ENCODE measurements around the gene MND1. TPM values are rescaled to one million over a fixed set of nuclear protein-coding genes. Genes with fewer than 3 reads are reported as not detected.

MND1 gene
- polyA plus RNA-seq, 4 donors: 3.8 to 9.3 (median 7.2) TPM; not detected in 1

DNA sequence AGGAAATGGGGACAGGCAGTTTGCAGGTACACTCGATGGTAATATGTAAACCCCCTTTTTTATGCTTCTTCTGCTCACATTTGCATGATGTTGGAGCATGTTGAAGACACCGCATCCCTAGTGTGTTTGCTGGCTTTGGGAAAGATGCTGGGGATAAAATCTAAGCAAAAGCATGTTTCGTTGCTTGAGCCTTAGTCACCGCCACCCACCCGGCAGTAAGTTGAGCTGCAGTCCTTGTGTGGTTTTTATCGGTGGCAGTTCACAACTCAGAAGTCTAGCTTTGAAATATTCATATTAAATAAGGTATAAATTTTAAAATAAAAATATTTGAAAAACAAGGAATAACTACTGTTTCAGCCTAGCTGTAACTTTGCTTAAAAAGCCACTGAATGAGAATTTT, 21.7 kb upstream of the MND1 start:
- 72 to 83% (median 80%) methylated on average over 6 of the region's 6 CpGs for WGBS, 3 donors
- Histone ChIP-seq H3K27ac (ENCODE audit: low read depth in 1 of 3, low read length in 2 of 3) (no peak overlapping the region), H3K27me3 (ENCODE audit: control insufficient read depth in 3 of 3, insufficient read depth in 3 of 3, low read length in 3 of 3) (no peaks in the 10 kb centered on the region), H3K36me3 (ENCODE audit: control insufficient read depth in 3 of 3, insufficient read depth in 2 of 3, low read depth in 1 of 3, low read length in 3 of 3) (peaks cover 4 to 35% (median 7%) of the 10 kb centered on the region in 3 donors), H3K9me3 (ENCODE audit: control insufficient read depth in 2 of 2, insufficient read depth in 1 of 2, low read depth in 1 of 2, low read length in 1 of 2) (no peaks in the 10 kb centered on the region), H3K4me3 (ENCODE audit: low read depth in 1 of 3, low read length in 3 of 3) (no peak overlapping the region), H3K4me1 (ENCODE audit: control insufficient read depth in 3 of 3, insufficient read depth in 2 of 3, low read depth in 1 of 3, low read length in 2 of 3) (peaks cover 0 to 5% (median 0%) of the 10 kb centered on the region in 3 donors)
- DNase-seq (no peak), FAIRE-seq (no peak)

DNA sequence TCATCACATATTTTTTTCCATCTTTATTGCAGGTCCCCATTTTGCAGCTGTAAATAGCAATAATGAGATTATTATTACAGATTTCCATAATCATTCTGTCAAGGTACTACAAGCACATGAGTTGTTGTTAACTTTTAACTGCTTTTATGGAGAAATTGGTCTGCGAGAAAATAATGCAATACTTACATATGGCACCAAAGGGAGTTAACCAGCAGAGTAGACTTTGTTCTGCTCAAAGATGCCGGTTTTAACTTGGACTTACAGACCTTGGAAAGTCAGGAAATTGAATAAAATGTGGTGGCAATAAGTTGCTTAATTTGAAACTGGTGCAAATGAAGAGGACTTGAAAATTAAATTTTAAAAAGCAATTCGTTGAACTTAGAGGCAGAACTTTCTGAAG, 20.4 kb upstream of the MND1 start:
- peaks cover 4 to 35% (median 11%) of the 10 kb centered on the region in 3 donors for H3K36me3 ChIP-seq (ENCODE audit: control insufficient read depth in 3 of 3, insufficient read depth in 2 of 3, low read depth in 1 of 3, low read length in 3 of 3)
- WGBS, 3 donors: 67 to 82% (median 80%) methylated on average over 3 of the region's 3 CpGs
- FAIRE-seq: no peak

DNA sequence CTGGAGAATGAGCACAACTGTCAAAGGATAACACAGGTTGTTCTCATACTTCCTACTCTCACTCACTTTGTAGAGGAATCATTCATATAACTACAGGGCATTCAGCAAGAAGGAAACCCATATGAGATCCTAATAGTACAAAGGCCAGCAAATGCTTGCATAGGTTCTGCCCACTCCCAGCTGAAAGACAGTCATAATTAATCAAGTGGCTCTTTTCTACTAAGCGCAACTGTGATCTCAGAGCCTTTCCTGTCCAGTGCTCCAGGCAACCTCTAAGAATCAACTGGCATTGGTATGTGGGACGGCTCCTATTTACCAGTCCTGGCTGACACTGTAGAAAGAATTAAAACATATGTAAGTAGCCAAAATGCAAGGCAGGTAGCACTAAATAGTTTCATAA, 18.9 kb upstream of the MND1 start:
- peaks cover 0 to 5% (median 0%) of the 10 kb centered on the region in 3 donors for H3K4me1 ChIP-seq (ENCODE audit: control insufficient read depth in 3 of 3, insufficient read depth in 2 of 3, low read depth in 1 of 3, low read length in 2 of 3)
- WGBS, 3 donors: 91 to 95% (median 95%) methylated on average over 2 of the region's 2 CpGs
- H3K36me3 ChIP-seq (ENCODE audit: control insufficient read depth in 3 of 3, insufficient read depth in 2 of 3, low read depth in 1 of 3, low read length in 3 of 3): peaks cover 4 to 34% (median 9%) of the 10 kb centered on the region in 3 donors
- no peak for FAIRE-seq
- no peaks in the 10 kb centered on the region for H3K27me3 ChIP-seq (ENCODE audit: control insufficient read depth in 3 of 3, insufficient read depth in 3 of 3, low read length in 3 of 3)
- no peak overlapping the region for H3K4me3 ChIP-seq (ENCODE audit: low read depth in 1 of 3, low read length in 3 of 3)
- H3K27ac ChIP-seq (ENCODE audit: low read depth in 1 of 3, low read length in 2 of 3): no peak overlapping the region
- no peaks in the 10 kb centered on the region for H3K9me3 ChIP-seq (ENCODE audit: control insufficient read depth in 2 of 2, insufficient read depth in 1 of 2, low read depth in 1 of 2, low read length in 1 of 2)
- no peak for DNase-seq

More for the DNA sequence above, 20.4 kb upstream of the MND1 start:
- H3K9me3 ChIP-seq (ENCODE audit: control insufficient read depth in 2 of 2, insufficient read depth in 1 of 2, low read depth in 1 of 2, low read length in 1 of 2): no peaks in the 10 kb centered on the region
- H3K4me3 ChIP-seq (ENCODE audit: low read depth in 1 of 3, low read length in 3 of 3): no peak overlapping the region
- peaks cover 0 to 5% (median 0%) of the 10 kb centered on the region in 3 donors for H3K4me1 ChIP-seq (ENCODE audit: control insufficient read depth in 3 of 3, insufficient read depth in 2 of 3, low read depth in 1 of 3, low read length in 2 of 3)
- H3K27me3 ChIP-seq (ENCODE audit: control insufficient read depth in 3 of 3, insufficient read depth in 3 of 3, low read length in 3 of 3): no peaks in the 10 kb centered on the region
- peak in 1 of 2 donors; percentile 61 for DNase-seq
- no peak overlapping the region for H3K27ac ChIP-seq (ENCODE audit: low read depth in 1 of 3, low read length in 2 of 3)

DNA sequence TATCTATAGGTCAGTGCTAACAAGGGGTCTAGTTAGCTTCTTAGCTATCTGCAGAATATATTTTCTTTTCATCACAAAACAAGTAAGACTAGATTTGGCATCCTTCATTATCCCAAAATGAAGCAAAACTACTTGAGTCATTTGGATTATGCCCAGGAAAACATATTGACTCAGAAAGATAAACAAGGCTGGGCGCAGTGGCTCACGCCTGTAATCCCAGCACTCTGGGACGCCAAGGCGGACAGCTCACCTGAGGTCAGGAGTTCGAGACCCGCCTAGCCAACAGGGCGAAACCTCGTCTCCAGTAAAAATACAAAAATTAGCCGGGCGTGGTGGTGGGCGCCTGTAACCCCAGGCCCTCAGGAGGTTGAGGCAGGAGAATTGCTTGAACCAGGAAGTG, 18.0 kb upstream of the MND1 start:
- H3K36me3 ChIP-seq (ENCODE audit: control insufficient read depth in 3 of 3, insufficient read depth in 2 of 3, low read depth in 1 of 3, low read length in 3 of 3): peaks cover 4 to 33% (median 9%) of the 10 kb centered on the region in 3 donors
- H3K4me3 ChIP-seq (ENCODE audit: low read depth in 1 of 3, low read length in 3 of 3): no peak overlapping the region
- H3K27ac ChIP-seq (ENCODE audit: low read depth in 1 of 3, low read length in 2 of 3): no peak overlapping the region
- FAIRE-seq (no peak), DNase-seq (no peak)
- WGBS, 3 donors: 77 to 90% (median 87%) methylated on average over 11 of the region's 11 CpGs
- H3K9me3 ChIP-seq (ENCODE audit: control insufficient read depth in 2 of 2, insufficient read depth in 1 of 2, low read depth in 1 of 2, low read length in 1 of 2): no peaks in the 10 kb centered on the region
- H3K4me1 ChIP-seq (ENCODE audit: control insufficient read depth in 3 of 3, insufficient read depth in 2 of 3, low read depth in 1 of 3, low read length in 2 of 3): peaks cover 0 to 5% (median 0%) of the 10 kb centered on the region in 3 donors
- H3K27me3 ChIP-seq (ENCODE audit: control insufficient read depth in 3 of 3, insufficient read depth in 3 of 3, low read length in 3 of 3): no peaks in the 10 kb centered on the region

DNA sequence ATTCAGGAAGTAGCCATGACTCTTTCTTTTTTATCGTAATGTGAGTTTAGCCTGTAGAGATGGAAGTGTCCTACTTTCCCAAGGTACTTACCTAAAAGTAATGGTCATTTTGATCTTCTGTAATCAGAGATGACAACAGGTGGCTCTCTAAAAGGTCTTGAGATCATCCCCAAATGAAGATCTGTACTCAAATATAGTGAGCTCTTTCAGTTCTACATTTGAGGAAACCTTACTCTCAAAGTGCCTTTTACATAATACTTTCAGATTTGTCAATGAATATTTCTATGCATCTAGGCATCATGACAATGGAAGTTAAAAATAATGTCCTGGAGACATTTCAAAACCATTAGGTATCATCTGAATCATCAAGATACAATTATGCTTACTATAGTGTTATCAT, 17.2 kb upstream of the MND1 start:
- no peak overlapping the region for H3K4me3 ChIP-seq (ENCODE audit: low read depth in 1 of 3, low read length in 3 of 3)
- FAIRE-seq: no peak
- WGBS, 3 donors: 84 to 91% (median 86%) methylated on average over 1 of the region's 1 CpG
- H3K27me3 ChIP-seq (ENCODE audit: control insufficient read depth in 3 of 3, insufficient read depth in 3 of 3, low read length in 3 of 3): no peaks in the 10 kb centered on the region
- peaks cover 4 to 29% (median 9%) of the 10 kb centered on the region in 3 donors for H3K36me3 ChIP-seq (ENCODE audit: control insufficient read depth in 3 of 3, insufficient read depth in 2 of 3, low read depth in 1 of 3, low read length in 3 of 3)
- H3K27ac ChIP-seq (ENCODE audit: low read depth in 1 of 3, low read length in 2 of 3): no peak overlapping the region
- no peak for DNase-seq
- H3K4me1 ChIP-seq (ENCODE audit: control insufficient read depth in 3 of 3, insufficient read depth in 2 of 3, low read depth in 1 of 3, low read length in 2 of 3): peaks cover 0 to 5% (median 0%) of the 10 kb centered on the region in 3 donors
- H3K9me3 ChIP-seq (ENCODE audit: control insufficient read depth in 2 of 2, insufficient read depth in 1 of 2, low read depth in 1 of 2, low read length in 1 of 2): no peaks in the 10 kb centered on the region

DNA sequence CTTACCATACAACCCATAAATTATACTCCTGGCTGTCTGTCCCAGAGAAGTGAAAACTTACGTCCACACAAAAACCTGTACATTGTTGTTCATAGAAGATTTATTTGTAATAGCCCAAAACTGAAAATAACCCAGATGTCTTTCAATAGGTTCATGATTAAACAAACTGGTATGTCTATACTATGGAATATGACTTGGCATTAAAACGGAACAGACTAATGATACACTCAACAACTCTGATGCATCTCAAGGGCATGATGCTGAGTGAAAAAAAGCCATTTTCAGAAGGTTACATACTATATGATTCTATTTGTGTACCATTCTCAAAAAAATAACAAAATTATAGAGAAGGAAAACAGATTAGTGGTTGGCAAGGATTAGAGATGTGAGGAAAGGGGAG, 11.6 kb upstream of the MND1 start:
- peaks cover 3 to 10% (median 5%) of the 10 kb centered on the region in 3 donors for H3K36me3 ChIP-seq (ENCODE audit: control insufficient read depth in 3 of 3, insufficient read depth in 2 of 3, low read depth in 1 of 3, low read length in 3 of 3)
- no peak for FAIRE-seq

DNA sequence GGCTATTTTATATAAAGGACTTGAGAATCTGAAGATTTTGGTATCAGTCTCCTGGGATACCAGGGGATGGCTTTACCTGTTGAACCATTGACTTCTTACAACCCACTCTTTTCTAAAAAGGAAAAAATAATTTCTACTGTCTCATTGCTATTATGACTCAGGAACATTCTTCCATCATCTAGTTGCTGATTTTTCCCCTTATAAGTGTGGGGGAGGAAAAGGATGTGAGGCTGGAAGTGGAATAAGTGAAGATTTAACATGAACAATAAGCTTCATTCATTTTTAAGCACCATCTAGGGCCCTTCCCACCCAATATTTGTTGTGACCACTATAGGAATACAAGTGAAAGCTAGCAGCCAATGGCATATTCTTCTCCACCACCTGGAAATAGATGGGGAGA, 10.6 kb upstream of the MND1 start:
- Histone ChIP-seq H3K27me3 (ENCODE audit: control insufficient read depth in 3 of 3, insufficient read depth in 3 of 3, low read length in 3 of 3) (no peaks in the 10 kb centered on the region), H3K4me1 (ENCODE audit: control insufficient read depth in 3 of 3, insufficient read depth in 2 of 3, low read depth in 1 of 3, low read length in 2 of 3) (no peaks in the 10 kb centered on the region), H3K36me3 (ENCODE audit: control insufficient read depth in 3 of 3, insufficient read depth in 2 of 3, low read depth in 1 of 3, low read length in 3 of 3) (peaks cover 2 to 10% (median 3%) of the 10 kb centered on the region in 3 donors), H3K27ac (ENCODE audit: low read depth in 1 of 3, low read length in 2 of 3) (no peak overlapping the region), H3K9me3 (ENCODE audit: control insufficient read depth in 2 of 2, insufficient read depth in 1 of 2, low read depth in 1 of 2, low read length in 1 of 2) (no peaks in the 10 kb centered on the region), H3K4me3 (ENCODE audit: low read depth in 1 of 3, low read length in 3 of 3) (no peak overlapping the region)
- DNase-seq (no peak), FAIRE-seq (no peak)

More for the DNA sequence above, 11.6 kb upstream of the MND1 start:
- H3K27ac ChIP-seq (ENCODE audit: low read depth in 1 of 3, low read length in 2 of 3): no peak overlapping the region
- no peak for DNase-seq
- no peaks in the 10 kb centered on the region for H3K9me3 ChIP-seq (ENCODE audit: control insufficient read depth in 2 of 2, insufficient read depth in 1 of 2, low read depth in 1 of 2, low read length in 1 of 2)
- no peak overlapping the region for H3K4me3 ChIP-seq (ENCODE audit: low read depth in 1 of 3, low read length in 3 of 3)
- H3K27me3 ChIP-seq (ENCODE audit: control insufficient read depth in 3 of 3, insufficient read depth in 3 of 3, low read length in 3 of 3): no peaks in the 10 kb centered on the region
- WGBS, 3 donors: 91 to 94% (median 93%) methylated on average over 2 of the region's 2 CpGs
- H3K4me1 ChIP-seq (ENCODE audit: control insufficient read depth in 3 of 3, insufficient read depth in 2 of 3, low read depth in 1 of 3, low read length in 2 of 3): no peaks in the 10 kb centered on the region

DNA sequence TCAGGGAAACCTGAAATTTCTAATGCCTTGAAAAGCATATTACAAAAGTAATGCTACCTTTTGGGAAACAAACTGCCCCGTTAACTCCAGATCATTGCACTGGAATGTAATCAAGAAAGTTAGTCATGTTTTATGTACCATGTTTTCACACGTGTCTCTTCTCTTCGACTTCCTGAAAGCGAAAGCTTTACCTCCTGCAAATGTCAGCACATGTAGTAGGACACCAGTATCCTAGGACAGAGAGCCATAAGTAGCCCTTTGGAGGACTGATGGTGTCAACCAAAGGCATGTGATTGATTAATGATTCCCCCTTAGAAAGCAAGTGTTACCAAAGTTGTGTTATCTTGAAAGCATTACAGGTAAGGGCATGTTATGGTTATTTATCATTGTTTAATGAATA, 8.8 kb upstream of the MND1 start:
- Histone ChIP-seq H3K27me3 (ENCODE audit: control insufficient read depth in 3 of 3, insufficient read depth in 3 of 3, low read length in 3 of 3) (no peaks in the 10 kb centered on the region), H3K4me3 (ENCODE audit: low read depth in 1 of 3, low read length in 3 of 3) (no peak overlapping the region), H3K9me3 (ENCODE audit: control insufficient read depth in 2 of 2, insufficient read depth in 1 of 2, low read depth in 1 of 2, low read length in 1 of 2) (no peaks in the 10 kb centered on the region), H3K36me3 (ENCODE audit: control insufficient read depth in 3 of 3, insufficient read depth in 2 of 3, low read depth in 1 of 3, low read length in 3 of 3) (peaks cover 0 to 17% (median 3%) of the 10 kb centered on the region in 3 donors), H3K4me1 (ENCODE audit: control insufficient read depth in 3 of 3, insufficient read depth in 2 of 3, low read depth in 1 of 3, low read length in 2 of 3) (no peaks in the 10 kb centered on the region), H3K27ac (ENCODE audit: low read depth in 1 of 3, low read length in 2 of 3) (no peak overlapping the region)
- FAIRE-seq (no peak), DNase-seq (no peak)
- WGBS, 3 donors: 61 to 81% (median 67%) methylated on average over 4 of the region's 4 CpGs

DNA sequence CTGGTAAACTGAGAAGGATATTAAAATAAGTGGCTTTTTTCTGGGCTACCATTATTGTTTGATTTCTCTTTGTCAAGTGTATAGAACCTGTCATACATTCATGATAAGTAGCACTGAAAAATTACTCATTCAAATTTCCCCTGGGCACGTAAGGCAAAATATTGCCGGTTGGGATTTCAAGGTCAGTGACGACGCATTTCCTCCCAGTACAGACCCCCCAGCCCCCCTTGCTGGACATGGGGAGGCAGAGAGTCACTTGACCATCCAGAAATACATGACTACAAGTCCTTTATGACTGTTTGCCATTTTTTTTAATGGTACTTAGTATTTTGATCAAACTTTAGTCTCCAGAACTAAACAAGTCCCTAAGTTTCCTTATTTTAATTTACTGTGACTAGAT, 6.8 kb upstream of the MND1 start:
- H3K27ac ChIP-seq (ENCODE audit: low read depth in 1 of 3, low read length in 2 of 3): no peak overlapping the region
- DNase-seq (no peak), FAIRE-seq (no peak)
- no peak overlapping the region for H3K4me3 ChIP-seq (ENCODE audit: low read depth in 1 of 3, low read length in 3 of 3)
- no peaks in the 10 kb centered on the region for H3K9me3 ChIP-seq (ENCODE audit: control insufficient read depth in 2 of 2, insufficient read depth in 1 of 2, low read depth in 1 of 2, low read length in 1 of 2)
- no peaks in the 10 kb centered on the region for H3K27me3 ChIP-seq (ENCODE audit: control insufficient read depth in 3 of 3, insufficient read depth in 3 of 3, low read length in 3 of 3)
- 83 to 89% (median 85%) methylated on average over 4 of the region's 4 CpGs for WGBS, 3 donors
- H3K36me3 ChIP-seq (ENCODE audit: control insufficient read depth in 3 of 3, insufficient read depth in 2 of 3, low read depth in 1 of 3, low read length in 3 of 3): peaks cover 0 to 13% (median 3%) of the 10 kb centered on the region in 3 donors
- H3K4me1 ChIP-seq (ENCODE audit: control insufficient read depth in 3 of 3, insufficient read depth in 2 of 3, low read depth in 1 of 3, low read length in 2 of 3): no peaks in the 10 kb centered on the region

All from small intestine (tissue), 7 donors.